H1 (cell line): ENCODE results near the gene TSPEAR. TPM values are rescaled to one million over a fixed set of nuclear protein-coding genes. Genes with fewer than 3 reads are reported as not detected.

Source experiments
- CTCF ChIA-PET: fragments of 300-600 bp; sonication (Branson Sonifier 250); formaldehyde crosslinking; loops from one replicate; lab custom pipeline; 2021; ENCODE audit not compliant: partially characterized antibody; lab: Charles Lee
- POLR2A ChIA-PET: fragments of 300-600 bp; sonication (Branson Sonifier 250); formaldehyde crosslinking; loops from one replicate; lab custom pipeline; 2021; ENCODE audit warnings: inconsistent platforms; ENCODE audit not compliant: partially characterized antibody; lab: Charles Lee
- DNase-seq, 2 experiments: peaks; one replicate each; pipeline versions ENCODE4 v3.0.0 to v3.0.0-alpha.2; 2010 to 2022; ENCODE audit warnings: low spot score in 2 of 2, low read depth in 1 of 2, mixed read lengths in 1 of 2
- FAIRE-seq: peaks from 2 replicates; lab custom pipeline; 2011; peaks lifted over from hg19 to GRCh38; lab: Jason Lieb, UNC
- H2AFZ ChIP-seq: 2 replicates; pipeline ENCODE4 v1.8.1; 2012; ENCODE audit warnings: low read length, inconsistent platforms
- H2AK5ac ChIP-seq: 2 replicates; pipeline ENCODE4 v1.6.1; 2013; ENCODE audit warnings: low read depth, low read length
- H2BK120ac ChIP-seq: replicated peaks from 2 replicates; pipeline ENCODE3; 2013; ENCODE audit warnings: low read depth, low read length, inconsistent platforms
- H2BK12ac ChIP-seq: 2 replicates; pipeline ENCODE4 v1.6.1; 2013; ENCODE audit warnings: low read depth, low read length
- H2BK15ac ChIP-seq: 2 replicates; pipeline ENCODE4 v1.6.1; 2013; ENCODE audit warnings: low read length
- H2BK20ac ChIP-seq: 2 replicates; pipeline ENCODE4 v1.6.1; 2013; ENCODE audit warnings: low read length
- H2BK5ac ChIP-seq: 2 replicates; pipeline ENCODE4 v1.6.1; 2013; ENCODE audit warnings: low read depth, low read length
- H3K14ac ChIP-seq: 2 replicates; pipeline ENCODE4 v1.6.1; 2013; ENCODE audit warnings: inconsistent platforms; ENCODE audit not compliant: insufficient read length
- H3K18ac ChIP-seq: 2 replicates; pipeline ENCODE4 v1.6.1; 2013; ENCODE audit warnings: low read length; ENCODE audit errors: extremely low read depth
- H3K23ac ChIP-seq: 2 replicates; pipeline ENCODE4 v1.6.1; 2013; ENCODE audit warnings: inconsistent platforms; ENCODE audit not compliant: insufficient read length
- H3K23me2 ChIP-seq: 2 replicates; pipeline ENCODE4 v1.6.1; 2013; ENCODE audit warnings: low read depth, low read length
- H3K27ac ChIP-seq: 2 replicates; pipeline ENCODE4 v1.6.1; 2011; ENCODE audit warnings: low read depth, low read length, inconsistent platforms
- H3K27me3 ChIP-seq, 4 experiments: replicated peaks in 1 of 4; 1 replicate in 1 of 4; 2 replicates in 3 of 4; pipeline versions ENCODE4 v1.6.1 to v1.8.1; 2011 to 2013; ENCODE audit warnings: low read length in 3 of 4, mild to moderate bottlenecking in 3 of 4, inconsistent platforms in 2 of 4, mixed read lengths in 2 of 4, moderate library complexity in 1 of 4; ENCODE audit not compliant: control insufficient read depth in 3 of 4, insufficient read depth in 3 of 4; ENCODE audit errors: extremely low read depth in 1 of 4
- H3K36me3 ChIP-seq, 4 experiments: 2 replicates each; pipeline versions ENCODE4 v1.6.1 to v1.8.1; 2011 to 2013; ENCODE audit warnings: mild to moderate bottlenecking in 4 of 4, low read length in 3 of 4, moderate library complexity in 2 of 4, control low read depth in 1 of 4, inconsistent platforms in 1 of 4; ENCODE audit not compliant: insufficient read depth in 4 of 4, control insufficient read depth in 2 of 4
- H3K4ac ChIP-seq: replicated peaks from 2 replicates; pipeline ENCODE3; 2013; ENCODE audit warnings: low read length, low read depth, mixed read lengths, inconsistent platforms; ENCODE audit not compliant: insufficient read length
- H3K4me1 ChIP-seq, 4 experiments: replicated peaks in 1 of 4; 1 replicate in 1 of 4; 2 replicates in 3 of 4; pipeline versions ENCODE4 v1.6.1 to v1.8.1; 2011 to 2013; ENCODE audit warnings: low read length in 3 of 4, inconsistent platforms in 2 of 4, mixed read lengths in 1 of 4; ENCODE audit not compliant: insufficient read depth in 4 of 4, control insufficient read depth in 3 of 4
- H3K4me2 ChIP-seq, 2 experiments: 2 replicates each; pipeline versions ENCODE4 v1.6.1 to v1.8.1; 2011 to 2013; ENCODE audit warnings: low read depth in 2 of 2, low read length in 2 of 2, control low read depth in 1 of 2, inconsistent platforms in 1 of 2, mild to moderate bottlenecking in 1 of 2; ENCODE audit not compliant: insufficient read depth in 1 of 2
- H3K4me3 ChIP-seq, 4 experiments: fragments of 200-600, 300-600 bp in 1 of 4; sonication (generic), shearing (Covaris generic), sonication (Bioruptor Twin) in 1 of 4; 2 replicates each; pipeline versions ENCODE4 v1.5.1 to v1.8.1; 2011 to 2016; ENCODE audit warnings: low read length in 4 of 4, low read depth in 3 of 4, control low read depth in 2 of 4, inconsistent platforms in 2 of 4, mild to moderate bottlenecking in 2 of 4, mixed read lengths in 1 of 4, moderate library complexity in 1 of 4; ENCODE audit not compliant: insufficient read depth in 2 of 4; ENCODE audit errors: extremely low read depth in 1 of 4
- H3K56ac ChIP-seq: replicated peaks from 2 replicates; pipeline ENCODE3; 2013; ENCODE audit warnings: low read depth, mild to moderate bottlenecking, mixed read lengths, low read length, inconsistent platforms; ENCODE audit not compliant: insufficient read length
- H3K79me1 ChIP-seq: 2 replicates; pipeline ENCODE4 v1.6.1; 2013; ENCODE audit warnings: low read depth, low read length, control low read depth
- H3K79me2 ChIP-seq, 2 experiments: 2 replicates each; pipeline versions ENCODE4 v1.6.1 to v1.8.1; 2012 to 2013; ENCODE audit warnings: low read length in 2 of 2, mild to moderate bottlenecking in 2 of 2, inconsistent platforms in 1 of 2; ENCODE audit not compliant: insufficient read depth in 2 of 2, control insufficient read depth in 1 of 2
- H3K9ac ChIP-seq, 4 experiments: replicated peaks in 1 of 4; 1 replicate in 1 of 4; 2 replicates in 3 of 4; pipeline versions ENCODE4 v1.6.1 to v1.8.1; 2011 to 2013; ENCODE audit warnings: low read depth in 3 of 4, low read length in 3 of 4, control low read depth in 2 of 4, mild to moderate bottlenecking in 2 of 4, moderate library complexity in 2 of 4, inconsistent platforms in 1 of 4; ENCODE audit errors: extremely low read depth in 1 of 4
- H3K9me3 ChIP-seq, 2 experiments: 2 replicates each; pipeline versions ENCODE4 v1.6.1 to v1.8.1; 2012 to 2013; ENCODE audit warnings: mild to moderate bottlenecking in 2 of 2, moderate library complexity in 2 of 2, control low read depth in 1 of 2, inconsistent platforms in 1 of 2, low read depth in 1 of 2, low read length in 1 of 2, mixed read lengths in 1 of 2; ENCODE audit not compliant: insufficient read depth in 2 of 2
- H4K20me1 ChIP-seq, 2 experiments: replicated peaks in 1 of 2; 2 replicates each; pipeline versions ENCODE3 to v1.8.1; 2011 to 2013; ENCODE audit warnings: inconsistent platforms in 2 of 2, low read length in 2 of 2, mild to moderate bottlenecking in 1 of 2; ENCODE audit not compliant: insufficient read depth in 2 of 2, control insufficient read depth in 1 of 2
- H4K5ac ChIP-seq: 2 replicates; pipeline ENCODE4 v1.6.1; 2013; ENCODE audit warnings: low read length, low read depth, mixed read lengths, inconsistent platforms; ENCODE audit not compliant: insufficient read length
- H4K8ac ChIP-seq: 2 replicates; pipeline ENCODE4 v1.8.0; 2013; ENCODE audit warnings: mild to moderate bottlenecking, moderate library complexity, low read length, inconsistent platforms; ENCODE audit not compliant: insufficient read depth; ENCODE audit errors: extremely low read depth
- H4K91ac ChIP-seq: replicated peaks from 2 replicates; pipeline ENCODE3; 2013; ENCODE audit warnings: low read length, mixed read lengths, inconsistent platforms; ENCODE audit not compliant: insufficient read length
- BRCA1 ChIP-seq: IDR thresholded peaks from 2 replicates; pipeline ENCODE4 v1.6.1; 2012; ENCODE audit warnings: low read depth, low read length, improper control_type of control experiment
- HDAC6 ChIP-seq: IDR thresholded peaks from one replicate; pipeline ENCODE4 v1.7.1; 2012; ENCODE audit warnings: low read depth, mild to moderate bottlenecking, inconsistent platforms, low read length, moderate library complexity
- POLR2AphosphoS5 ChIP-seq: IDR thresholded peaks from 2 replicates; pipeline ENCODE4 v1.6.1; 2011; ENCODE audit warnings: low read depth, low read length
- WGBS, 2 experiments: shearing (Covaris generic) in 1 of 2; methylation state at CpG; one replicate each; pipeline versions ENCODE4 v1.1.6 to v1.1.7; 2013 to 2015; ENCODE audit warnings: low lambda C conversion rate in 2 of 2, mixed read lengths in 2 of 2, inconsistent platforms in 1 of 2, low coverage in 1 of 2, missing lambda C conversion rate in 1 of 2; ENCODE audit not compliant: insufficient replicate concordance in 2 of 2, insufficient coverage in 1 of 2, insufficient read length in 1 of 2; ENCODE audit errors: extremely low coverage in 1 of 2, missing lambda C conversion rate in 1 of 2; 5-methylcytosine and 5-hydroxymethylcytosine counted together
- polyA plus RNA-seq, 7 experiments: library from polyadenylated mRNA; depleted of rRNA in 3 of 7; stranded (reverse) in 5 of 7; unstranded in 2 of 7; fragments of >200 nt in 5 of 7; fragments of 200-250 nt in 2 of 7; gene quantifications; 1 replicate in 5 of 7; 2 replicates in 1 of 7; 4 replicates in 1 of 7; pipeline versions ENCODE4 v1.2.1 to v1.2.3, GENCODE V29; 2011 to 2013; ENCODE audit warnings: missing spikeins in 2 of 7, mixed read lengths in 2 of 7
- total RNA-seq: library from RNA; stranded (reverse); fragmentation: NEBNext Ultra II Directional; extraction: Animal tissue kit (Norgen Biotek cat#: 25700); gene quantifications from 2 replicates; pipeline ENCODE4 v1.2.1, GENCODE V29; 2021
- TF ChIP-seq, protein P1 (sequence below), 3 experiments: IDR thresholded peaks; 1 replicate in 2 of 3; 2 replicates in 1 of 3; pipeline versions ENCODE4 v1.5.1 to v1.6.1; 2011; ENCODE audit warnings: low read length in 3 of 3, mild to moderate bottlenecking in 3 of 3, inconsistent platforms in 2 of 3, low read depth in 1 of 3, moderate library complexity in 1 of 3; ENCODE audit not compliant: insufficient read depth in 1 of 3; ENCODE audit errors: control extremely low read depth in 1 of 3

TSPEAR gene
- total and polyA plus RNA-seq, 2 of the 8 experiments (the other 6 are each of a cell fraction or from before 2014, with no cell fraction given), result 0.58 to 0.89 TPM

DNA sequence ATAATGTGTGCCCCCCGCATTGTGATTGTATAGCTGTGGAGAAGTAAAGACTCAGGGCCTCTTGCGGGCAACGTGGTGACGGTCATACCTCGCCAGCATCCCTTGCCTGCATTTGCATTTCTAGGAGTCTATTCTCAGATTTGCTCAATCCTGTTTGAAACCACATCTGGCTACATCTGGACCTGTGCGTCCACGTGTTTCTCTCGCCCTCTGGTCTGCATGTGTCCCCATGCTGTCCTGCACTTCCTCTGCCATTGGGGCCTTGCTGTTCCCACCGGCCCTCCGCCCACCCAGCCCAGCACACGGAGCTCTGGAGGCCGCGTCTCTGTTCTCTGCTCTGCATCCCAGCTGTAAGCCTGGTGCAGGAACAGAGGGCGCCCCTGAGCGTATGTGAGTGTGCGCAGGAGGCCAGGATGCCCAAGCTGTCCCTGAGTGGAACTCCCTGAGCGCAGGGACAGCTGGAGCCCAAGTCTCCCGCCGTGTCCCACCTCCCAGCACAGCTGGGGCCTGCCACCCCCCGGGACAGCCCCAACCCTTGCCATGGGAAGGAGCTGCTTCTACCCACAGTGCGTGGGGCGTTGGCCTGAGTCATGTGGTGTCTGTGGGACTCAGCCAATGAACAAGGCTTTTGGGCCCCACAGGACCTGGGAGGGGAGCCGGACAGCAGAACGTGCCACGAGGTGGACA, 161.7 kb downstream of the TSPEAR start:
- Histone ChIP-seq H2AK5ac (peak overlapping the region; percentile 88; the same call in 1 of the 2 replicates), H3K27me3 (no peaks in the 10 kb centered on the region), H3K36me3 (no peaks in the 10 kb centered on the region), H3K79me2 (no peaks in the 10 kb centered on the region), H3K4me3 (no peak overlapping the region), H4K91ac (peak overlapping the region; percentile 95), H2BK5ac (peak overlapping the region; percentile 94), H2BK120ac (peak overlapping the region; percentile 84), H3K4ac (peak overlapping the region; percentile 82), H2BK12ac (peak overlapping the region; percentile 100), H4K5ac (peak overlapping the region; percentile 18), H4K8ac (peak overlapping the region; percentile 80; the same call in 1 of the 2 replicates), H3K9me3 (peaks cover 0 to under 1% of the 10 kb centered on the region in 2 experiments; a peak in 1 of 4 replicates), H3K56ac (no peak overlapping the region), H2BK20ac (peak overlapping the region; percentile 99), H2AFZ (no peak overlapping the region), H3K79me1 (no peaks in the 10 kb centered on the region), H3K18ac (peak overlapping the region; percentile 96), H3K4me1 (peaks cover 9 to 35% (median 17%) of the 10 kb centered on the region in 4 experiments), H4K20me1 (no peaks in the 10 kb centered on the region), H3K23me2 (no peaks in the 10 kb centered on the region), H3K27ac (peak overlapping the region; percentile 34; the same call in 1 of the 2 replicates), H3K9ac (no peak overlapping the region; a peak in 1 of 7 replicates), H3K4me2 (peak overlapping the region; percentile 2 to 61; a peak in 2 of 4 replicates), H3K23ac (no peak overlapping the region), H2BK15ac (peak overlapping the region; percentile 99; the same call in 1 of the 2 replicates), H3K14ac (no peak overlapping the region)
- TF ChIP-seq POLR2AphosphoS5 (peak; percentile 36; the same call in 1 of the 2 replicates), HDAC6 (no peak), BRCA1 (no peak)
- TF ChIP-seq, protein P1, sequence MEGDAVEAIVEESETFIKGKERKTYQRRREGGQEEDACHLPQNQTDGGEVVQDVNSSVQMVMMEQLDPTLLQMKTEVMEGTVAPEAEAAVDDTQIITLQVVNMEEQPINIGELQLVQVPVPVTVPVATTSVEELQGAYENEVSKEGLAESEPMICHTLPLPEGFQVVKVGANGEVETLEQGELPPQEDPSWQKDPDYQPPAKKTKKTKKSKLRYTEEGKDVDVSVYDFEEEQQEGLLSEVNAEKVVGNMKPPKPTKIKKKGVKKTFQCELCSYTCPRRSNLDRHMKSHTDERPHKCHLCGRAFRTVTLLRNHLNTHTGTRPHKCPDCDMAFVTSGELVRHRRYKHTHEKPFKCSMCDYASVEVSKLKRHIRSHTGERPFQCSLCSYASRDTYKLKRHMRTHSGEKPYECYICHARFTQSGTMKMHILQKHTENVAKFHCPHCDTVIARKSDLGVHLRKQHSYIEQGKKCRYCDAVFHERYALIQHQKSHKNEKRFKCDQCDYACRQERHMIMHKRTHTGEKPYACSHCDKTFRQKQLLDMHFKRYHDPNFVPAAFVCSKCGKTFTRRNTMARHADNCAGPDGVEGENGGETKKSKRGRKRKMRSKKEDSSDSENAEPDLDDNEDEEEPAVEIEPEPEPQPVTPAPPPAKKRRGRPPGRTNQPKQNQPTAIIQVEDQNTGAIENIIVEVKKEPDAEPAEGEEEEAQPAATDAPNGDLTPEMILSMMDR (IDR thresholded peaks at IDR 0.05; ENCODE audit: control extremely low read depth in 1 of 3, insufficient read depth in 1 of 3, low read depth in 1 of 3, low read length in 3 of 3), result peak in 1 of 3 experiments; percentile 18; a peak in 1 of 4 replicates
- ChIA-PET CTCF (interaction anchor here (0.8 to 2.3 kb wide), 10 partner anchors 9 to 249 kb away, joined by 3 to 8 read pairs (median 4); no protein-coding TSS in a partner anchor), POLR2A (interaction anchor here (1.1 to 1.6 kb wide), 6 partner anchors 8 to 216 kb away, joined by 3 to 4 read pairs (median 4); partner anchors contain the start of gene KRTAP10-1)
- DNase-seq, result peak in 1 of 2 experiments; percentile 53
- WGBS, 2 experiments, result 72% methylated on average over 15 of the region's 25 CpGs; no CpG with 5 or more reads in 1 of the 2 experiments
- no peak for FAIRE-seq
